Lower leg skin (tissue), 3 donors: ENCODE data around the gene DPY19L2.
"Not testable (repeated sequence)": the region's sequence is repeated elsewhere in the genome, so short reads cannot be mapped to it uniquely, and the experiment has no call there.

Experiments used
- POLR2A ChIP-seq, 2 donors: fragments of 450-650 bp; IDR thresholded peaks; one replicate each; pipeline ENCODE4 v1.6.1; 2016 to 2017; ENCODE audit warnings: antibody characterized with exemption in 2 of 2, mild to moderate bottlenecking in 1 of 2, moderate library complexity in 1 of 2
- TF ChIP-seq, protein P1 (sequence below), 3 donors: fragments of 450-650 bp; IDR thresholded peaks; one replicate each; pipeline ENCODE4 v1.5.1; 2016; ENCODE audit warnings: antibody characterized with exemption in 3 of 3, mild to moderate bottlenecking in 3 of 3, moderate library complexity in 2 of 3

DNA sequence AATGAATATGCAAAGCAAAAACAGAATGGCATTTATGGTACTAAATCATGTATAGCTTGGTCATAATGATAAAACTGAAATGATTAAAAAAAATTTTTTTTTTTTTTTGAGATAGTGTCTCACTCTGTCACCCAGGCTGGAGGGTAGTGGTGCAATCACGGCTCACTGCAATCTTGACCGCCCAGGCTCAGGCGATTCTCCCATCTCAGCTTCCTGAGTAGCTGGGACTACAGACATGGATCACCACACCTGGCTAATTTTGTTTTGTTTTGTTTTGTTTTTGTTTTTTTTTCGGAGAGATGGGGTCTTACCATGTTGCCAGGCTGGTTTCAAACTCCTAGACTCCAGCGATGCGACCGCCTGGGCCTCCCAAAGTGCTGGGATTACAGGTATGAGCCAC lies 138.7 kb downstream of the DPY19L2 start:
- TF ChIP-seq, protein P1, sequence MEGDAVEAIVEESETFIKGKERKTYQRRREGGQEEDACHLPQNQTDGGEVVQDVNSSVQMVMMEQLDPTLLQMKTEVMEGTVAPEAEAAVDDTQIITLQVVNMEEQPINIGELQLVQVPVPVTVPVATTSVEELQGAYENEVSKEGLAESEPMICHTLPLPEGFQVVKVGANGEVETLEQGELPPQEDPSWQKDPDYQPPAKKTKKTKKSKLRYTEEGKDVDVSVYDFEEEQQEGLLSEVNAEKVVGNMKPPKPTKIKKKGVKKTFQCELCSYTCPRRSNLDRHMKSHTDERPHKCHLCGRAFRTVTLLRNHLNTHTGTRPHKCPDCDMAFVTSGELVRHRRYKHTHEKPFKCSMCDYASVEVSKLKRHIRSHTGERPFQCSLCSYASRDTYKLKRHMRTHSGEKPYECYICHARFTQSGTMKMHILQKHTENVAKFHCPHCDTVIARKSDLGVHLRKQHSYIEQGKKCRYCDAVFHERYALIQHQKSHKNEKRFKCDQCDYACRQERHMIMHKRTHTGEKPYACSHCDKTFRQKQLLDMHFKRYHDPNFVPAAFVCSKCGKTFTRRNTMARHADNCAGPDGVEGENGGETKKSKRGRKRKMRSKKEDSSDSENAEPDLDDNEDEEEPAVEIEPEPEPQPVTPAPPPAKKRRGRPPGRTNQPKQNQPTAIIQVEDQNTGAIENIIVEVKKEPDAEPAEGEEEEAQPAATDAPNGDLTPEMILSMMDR (IDR thresholded peaks at IDR 0.05), result not testable (repeated sequence)
- not testable (repeated sequence) for TF ChIP-seq POLR2A (IDR thresholded peaks at IDR 0.05)
